GM06990 (cell line): ENCODE results near the gene HBZ.

Source experiments
- DNase-seq: peaks from one replicate; pipeline ENCODE4 v3.0.0-alpha.2; 2011; ENCODE audit not compliant: insufficient read length; ENCODE audit errors: extremely low read depth
- H3K27me3 ChIP-seq: replicated peaks from 2 replicates; pipeline ENCODE4 v1.6.0; 2011; ENCODE audit warnings: low read length; ENCODE audit not compliant: control insufficient read depth, insufficient read depth
- H3K36me3 ChIP-seq: 2 replicates; pipeline ENCODE4 v1.5.1; 2011; ENCODE audit warnings: low read length; ENCODE audit not compliant: control insufficient read depth, insufficient read depth
- H3K4me3 ChIP-seq: replicated peaks from 2 replicates; pipeline ENCODE4 v1.5.1; 2011; ENCODE audit warnings: low read depth, mild to moderate bottlenecking, control low read depth, low read length
- TF ChIP-seq, protein P1 (sequence below): IDR thresholded peaks from 2 replicates; pipeline ENCODE4 v1.5.1; 2011; ENCODE audit warnings: low read length, control low read depth, mild to moderate bottlenecking, inconsistent platforms; ENCODE audit not compliant: insufficient read depth, poor library complexity, severe bottlenecking

Gene HBZ

DNA sequence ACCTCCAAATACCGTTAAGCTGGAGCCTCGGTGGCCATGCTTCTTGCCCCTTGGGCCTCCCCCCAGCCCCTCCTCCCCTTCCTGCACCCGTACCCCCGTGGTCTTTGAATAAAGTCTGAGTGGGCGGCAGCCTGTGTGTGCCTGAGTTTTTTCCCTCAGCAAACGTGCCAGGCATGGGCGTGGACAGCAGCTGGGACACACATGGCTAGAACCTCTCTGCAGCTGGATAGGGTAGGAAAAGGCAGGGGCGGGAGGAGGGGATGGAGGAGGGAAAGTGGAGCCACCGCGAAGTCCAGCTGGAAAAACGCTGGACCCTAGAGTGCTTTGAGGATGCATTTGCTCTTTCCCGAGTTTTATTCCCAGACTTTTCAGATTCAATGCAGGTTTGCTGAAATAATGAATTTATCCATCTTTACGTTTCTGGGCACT lies 25.0 kb downstream of the HBZ start:
- TF ChIP-seq, protein P1, sequence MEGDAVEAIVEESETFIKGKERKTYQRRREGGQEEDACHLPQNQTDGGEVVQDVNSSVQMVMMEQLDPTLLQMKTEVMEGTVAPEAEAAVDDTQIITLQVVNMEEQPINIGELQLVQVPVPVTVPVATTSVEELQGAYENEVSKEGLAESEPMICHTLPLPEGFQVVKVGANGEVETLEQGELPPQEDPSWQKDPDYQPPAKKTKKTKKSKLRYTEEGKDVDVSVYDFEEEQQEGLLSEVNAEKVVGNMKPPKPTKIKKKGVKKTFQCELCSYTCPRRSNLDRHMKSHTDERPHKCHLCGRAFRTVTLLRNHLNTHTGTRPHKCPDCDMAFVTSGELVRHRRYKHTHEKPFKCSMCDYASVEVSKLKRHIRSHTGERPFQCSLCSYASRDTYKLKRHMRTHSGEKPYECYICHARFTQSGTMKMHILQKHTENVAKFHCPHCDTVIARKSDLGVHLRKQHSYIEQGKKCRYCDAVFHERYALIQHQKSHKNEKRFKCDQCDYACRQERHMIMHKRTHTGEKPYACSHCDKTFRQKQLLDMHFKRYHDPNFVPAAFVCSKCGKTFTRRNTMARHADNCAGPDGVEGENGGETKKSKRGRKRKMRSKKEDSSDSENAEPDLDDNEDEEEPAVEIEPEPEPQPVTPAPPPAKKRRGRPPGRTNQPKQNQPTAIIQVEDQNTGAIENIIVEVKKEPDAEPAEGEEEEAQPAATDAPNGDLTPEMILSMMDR, result no peak
- no peak for DNase-seq
- Histone ChIP-seq H3K36me3 (no peaks in the 10 kb centered on the region), H3K4me3 (no peak overlapping the region), H3K27me3 (peaks cover 2% of the 10 kb centered on the region; the same call in 1 of the 2 replicates)

DNA sequence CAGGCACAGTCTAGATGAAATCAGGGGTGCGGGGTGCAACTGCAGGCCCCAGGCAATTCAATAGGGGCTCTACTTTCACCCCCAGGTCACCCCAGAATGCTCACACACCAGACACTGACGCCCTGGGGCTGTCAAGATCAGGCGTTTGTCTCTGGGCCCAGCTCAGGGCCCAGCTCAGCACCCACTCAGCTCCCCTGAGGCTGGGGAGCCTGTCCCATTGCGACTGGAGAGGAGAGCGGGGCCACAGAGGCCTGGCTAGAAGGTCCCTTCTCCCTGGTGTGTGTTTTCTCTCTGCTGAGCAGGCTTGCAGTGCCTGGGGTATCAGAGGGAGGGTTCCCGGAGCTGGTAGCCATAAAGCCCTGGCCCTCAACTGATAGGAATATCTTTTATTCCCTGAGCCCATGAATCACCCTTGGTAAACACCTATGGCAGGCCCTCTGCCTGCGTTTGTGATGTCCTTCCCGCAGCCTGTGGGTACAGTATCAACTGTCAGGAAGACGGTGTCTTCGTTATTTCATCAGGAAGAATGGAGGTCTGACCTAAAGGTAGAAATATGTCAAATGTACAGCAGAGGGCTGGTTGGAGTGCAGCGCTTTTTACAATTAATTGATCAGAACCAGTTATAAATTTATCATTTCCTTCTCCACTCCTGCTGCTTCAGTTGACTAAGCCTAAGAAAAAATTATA lies 25.7 kb downstream of the HBZ start:
- no peak for DNase-seq
- Histone ChIP-seq H3K27me3 (peaks cover 2% of the 10 kb centered on the region; the same call in 1 of the 2 replicates), H3K36me3 (no peaks in the 10 kb centered on the region), H3K4me3 (no peak overlapping the region)
- TF ChIP-seq, protein P1, result no peak

GRCh38 chr16:178668-179015 lies 26.2 kb downstream of the HBZ start:
- no peak overlapping the region for H3K4me3 ChIP-seq
- TF ChIP-seq, protein P1, result no peak
- H3K27me3 ChIP-seq, result peaks cover 2% of the 10 kb centered on the region; the same call in 1 of the 2 replicates
- no peak for DNase-seq
- no peaks in the 10 kb centered on the region for H3K36me3 ChIP-seq

DNA sequence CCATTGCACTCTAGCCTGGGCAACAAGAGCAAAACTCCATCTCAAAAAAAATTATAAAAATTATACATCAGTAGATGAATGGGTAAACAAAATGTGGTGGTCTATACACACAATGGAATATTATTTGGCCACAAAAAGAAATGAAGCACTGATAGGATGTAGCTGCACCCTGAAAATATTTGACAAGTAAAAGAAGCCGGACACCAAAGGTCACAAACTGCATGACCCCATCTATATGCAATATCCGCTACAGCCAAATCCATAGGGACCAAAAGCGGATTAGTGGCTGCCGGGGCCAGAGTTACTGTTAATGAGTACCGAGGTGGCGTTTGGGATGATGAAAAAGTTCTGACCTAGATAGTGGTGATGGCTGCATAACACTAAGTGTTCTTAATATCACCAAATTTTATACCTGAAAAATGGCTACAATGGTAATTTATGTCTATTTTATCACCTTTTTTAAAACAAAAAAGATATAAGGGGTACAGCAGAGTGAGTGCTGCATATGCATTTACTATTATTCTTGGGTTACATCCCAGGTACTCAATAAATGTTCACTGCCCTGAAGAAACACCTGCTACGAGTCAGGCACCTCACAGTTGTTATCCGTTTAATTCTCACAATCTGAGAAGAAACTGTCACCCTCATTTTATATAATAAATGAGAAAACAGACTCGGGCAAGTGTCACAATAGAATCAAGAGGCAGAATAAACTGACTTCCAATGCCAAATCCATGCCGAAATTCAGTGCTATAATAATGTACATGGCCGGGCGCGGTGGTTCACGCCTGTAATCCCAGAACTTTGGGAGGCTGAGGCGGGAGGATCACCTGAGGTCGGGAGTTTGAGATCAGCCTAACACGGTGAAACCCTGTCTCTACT lies 27.0 kb downstream of the HBZ start:
- Histone ChIP-seq H3K36me3 (no peaks in the 10 kb centered on the region; the same call in 1 of the 2 replicates), H3K4me3 (no peak overlapping the region), H3K27me3 (peaks cover 2% of the 10 kb centered on the region; the same call in 1 of the 2 replicates)
- DNase-seq, result no peak
- TF ChIP-seq, protein P1, result no peak

DNA sequence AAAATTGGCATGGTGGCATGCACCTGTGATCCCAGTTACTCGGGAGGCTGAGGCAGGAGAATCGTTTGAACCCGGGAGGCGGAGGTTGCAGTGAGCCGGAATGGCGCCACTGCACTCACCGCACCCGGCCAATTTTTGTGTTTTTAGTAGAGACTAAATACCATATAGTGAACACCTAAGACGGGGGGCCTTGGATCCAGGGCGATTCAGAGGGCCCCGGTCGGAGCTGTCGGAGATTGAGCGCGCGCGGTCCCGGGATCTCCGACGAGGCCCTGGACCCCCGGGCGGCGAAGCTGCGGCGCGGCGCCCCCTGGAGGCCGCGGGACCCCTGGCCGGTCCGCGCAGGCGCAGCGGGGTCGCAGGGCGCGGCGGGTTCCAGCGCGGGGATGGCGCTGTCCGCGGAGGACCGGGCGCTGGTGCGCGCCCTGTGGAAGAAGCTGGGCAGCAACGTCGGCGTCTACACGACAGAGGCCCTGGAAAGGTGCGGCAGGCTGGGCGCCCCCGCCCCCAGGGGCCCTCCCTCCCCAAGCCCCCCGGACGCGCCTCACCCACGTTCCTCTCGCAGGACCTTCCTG lies 27.7 kb downstream of the HBZ start, which contains the start of gene HBQ1:
Gene HBQ1 (plus strand): TSS at position 359 of the 575 bp plus-strand sequence. CDS start 28 bp downstream, at position 387.
- no peaks in the 10 kb centered on the region; the same call in 1 of the 2 replicates for H3K36me3 ChIP-seq
- TF ChIP-seq, protein P1, result no peak
- H3K4me3 ChIP-seq, result no peak within 1 kb of the TSS
- DNase-seq, result no peak
- peaks cover 2% of the 10 kb centered on the region; the same call in 1 of the 2 replicates for H3K27me3 ChIP-seq
